H7 (cell line): Measurements from ENCODE around the gene TP53TG3B. TPM values are rescaled to one million over a fixed set of nuclear protein-coding genes. Genes with fewer than 3 reads are reported as not detected.
"Not testable (repeated sequence)": the region's sequence is repeated elsewhere in the genome, so short reads cannot be mapped to it uniquely, and the experiment has no call there.

Experiments used
- DNase-seq: peaks from one replicate; pipeline ENCODE4 v3.0.0; 2012
- H3K27me3 ChIP-seq: 2 replicates; pipeline ENCODE4 v1.6.0; 2011; ENCODE audit warnings: mild to moderate bottlenecking, low read length; ENCODE audit not compliant: control insufficient read depth, insufficient read depth
- H3K36me3 ChIP-seq: replicated peaks from 2 replicates; pipeline ENCODE4 v1.5.1; 2011; ENCODE audit warnings: low read length; ENCODE audit not compliant: control insufficient read depth, insufficient read depth
- H3K4me3 ChIP-seq: 2 replicates; pipeline ENCODE4 v1.5.1; 2011; ENCODE audit warnings: low read depth, mild to moderate bottlenecking, control low read depth, low read length, moderate library complexity; ENCODE audit not compliant: insufficient read depth
- total RNA-seq: library from RNA; depleted of rRNA; stranded (reverse); fragments of >200 nt; shearing (Covaris generic); gene quantifications from 2 replicates; pipeline ENCODE4 v1.2.3, GENCODE V29; 2014; rRNA removed

Gene TP53TG3B, protein sequence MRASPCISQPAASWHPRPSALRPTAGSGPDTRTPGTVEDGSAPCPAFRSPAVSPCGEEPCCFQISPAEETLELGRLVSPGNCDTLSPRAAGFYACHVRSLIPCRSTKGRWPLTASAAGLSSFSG
- not detected in 2 replicates for total RNA-seq

DNA sequence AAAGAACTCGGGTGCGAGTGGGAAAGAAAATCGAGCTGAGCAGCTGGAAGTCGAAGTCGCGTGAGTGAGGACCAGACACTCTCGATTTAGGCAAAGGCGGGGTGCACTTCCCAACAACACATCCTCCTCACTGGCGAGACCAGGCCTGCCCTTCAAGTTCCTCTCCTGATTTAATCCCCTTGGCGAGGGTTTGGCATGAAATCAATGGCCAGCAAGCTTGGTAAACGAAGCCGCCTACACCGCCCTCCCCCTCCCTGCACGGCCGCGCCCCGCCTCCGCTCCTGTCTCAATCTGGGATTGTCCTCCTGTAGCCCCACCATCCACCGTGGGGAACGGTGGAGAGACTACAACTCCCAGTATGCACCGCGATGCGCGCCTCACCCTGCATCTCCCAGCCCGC lies at the start of gene TP53TG3B:
Gene TP53TG3B, plus strand, starts transcription at position 301 of the 400 bp plus-strand sequence. Its CDS starts 68 bp downstream, at position 369.
- H3K36me3 ChIP-seq, H3K4me3 ChIP-seq, H3K27me3 ChIP-seq, DNase-seq: not testable (repeated sequence)

DNA sequence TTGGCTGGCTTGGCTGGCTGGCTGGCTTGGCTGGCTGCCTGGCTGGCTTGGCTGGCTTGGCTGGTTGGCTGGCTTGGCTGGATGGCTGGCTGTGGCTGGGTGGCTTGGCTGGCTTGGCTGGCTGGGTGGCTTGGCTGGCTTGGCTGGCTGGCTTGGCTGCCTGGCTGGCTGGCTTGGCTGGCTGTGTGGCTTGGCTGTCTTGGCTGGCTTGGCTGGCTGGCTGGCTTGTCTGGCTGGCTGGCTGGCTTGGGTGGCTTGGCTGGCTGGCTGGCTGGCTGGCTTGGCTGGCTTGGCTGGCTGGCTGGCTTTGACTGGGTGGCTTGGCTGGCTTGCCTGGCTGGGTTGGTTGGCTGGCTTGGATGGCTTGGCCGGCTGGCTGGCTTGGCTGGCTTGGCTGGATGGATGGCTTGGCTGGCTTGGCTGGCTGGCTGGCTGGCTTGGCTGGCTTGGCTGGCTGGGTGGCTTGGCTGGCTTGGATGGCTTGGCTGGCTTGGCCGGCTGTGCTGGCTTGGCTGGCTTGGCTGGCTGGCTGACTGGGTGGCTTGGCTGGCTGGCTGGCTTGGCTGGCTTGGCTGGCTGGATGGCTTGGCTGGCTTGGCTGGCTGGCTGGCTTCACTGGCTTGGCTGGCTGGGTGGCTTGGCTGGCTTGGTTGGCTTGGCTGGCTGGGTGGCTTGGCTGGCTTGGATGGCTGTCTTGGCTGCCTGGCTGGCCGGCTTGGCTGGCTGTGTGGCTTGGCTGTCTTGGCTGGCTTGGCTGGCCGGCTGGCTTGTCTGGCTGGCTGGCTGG lies 24.2 kb upstream of the TP53TG3B start:
- H3K27me3 ChIP-seq, DNase-seq, H3K36me3 ChIP-seq, H3K4me3 ChIP-seq: not testable (repeated sequence)

GRCh38 chr16:33337627-33338542 lies 22.8 kb upstream of the TP53TG3B start:
- not testable (repeated sequence) for DNase-seq, H3K36me3 ChIP-seq, H3K4me3 ChIP-seq, H3K27me3 ChIP-seq

DNA sequence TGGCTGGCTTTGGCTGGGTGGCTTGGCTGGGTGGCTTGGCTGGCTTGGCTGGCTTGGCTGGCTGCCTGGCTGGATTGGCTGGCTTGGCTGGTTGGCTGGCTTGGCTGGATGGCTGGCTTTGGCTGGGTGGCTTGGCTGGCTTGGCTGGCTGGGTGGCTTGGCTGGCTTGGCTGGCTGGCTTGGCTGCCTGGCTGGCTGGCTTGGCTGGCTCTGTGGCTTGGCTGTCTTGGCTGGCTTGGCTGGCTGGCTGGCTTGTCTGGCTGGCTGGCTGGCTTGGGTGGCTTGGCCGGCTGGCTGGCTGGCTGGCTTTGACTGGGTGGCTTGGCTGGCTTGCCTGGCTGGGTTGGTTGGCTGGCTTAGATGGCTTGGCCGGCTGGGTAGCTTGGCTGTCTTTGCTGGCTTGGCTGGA lies 22.1 kb upstream of the TP53TG3B start:
- not testable (repeated sequence) for H3K27me3 ChIP-seq, H3K36me3 ChIP-seq, H3K4me3 ChIP-seq, DNase-seq

- not testable (repeated sequence) for DNase-seq, H3K4me3 ChIP-seq
These were observed 21.3 kb upstream of the TP53TG3B start for GRCh38 chr16:33339093-33340061.

More at GRCh38 chr16:33339093-33340061, 21.3 kb upstream of the TP53TG3B start:
- H3K36me3 ChIP-seq, H3K27me3 ChIP-seq: not testable (repeated sequence)

Other genes with a start within 250 kb of the TP53TG3B start
- gene TP53TG3C, start 166.6 kb upstream of the TP53TG3B start, total RNA-seq = not detected in 2 replicates
- not detected in 2 replicates for gene TP53TG3E, start 56.5 kb upstream of the TP53TG3B start, total RNA-seq
- not detected in 2 replicates for gene TP53TG3F, start 98.8 kb downstream of the TP53TG3B start, total RNA-seq